Calu3 (cell line): ENCODE data around the gene SART3. TPM values are rescaled to one million over a fixed set of nuclear protein-coding genes. Genes with fewer than 3 reads are reported as not detected.
A peak's percentile ranks its signal among the peaks of the same experiment; 100 is the strongest.

Source experiments
- BruUV-seq: library from RNA; stranded (reverse); fragments of 400-500 nt; replicated peaks from 2 replicates; lab custom pipeline; 2021; lab: Mats Ljungman, UMichigan
- CTCF ChIA-PET: fragments of 300-600 bp; sonication (Branson Sonifier 250); formaldehyde crosslinking; loops from one replicate; lab custom pipeline; 2022; ENCODE audit warnings: antibody characterized with exemption; lab: Charles Lee
- DNase-seq: peaks from one replicate; pipeline ENCODE4 v3.0.0; 2022
- H3K27ac Mint-ChIP-seq: one replicate; pipeline ENCODE4 v1.8.0; 2022; ENCODE audit warnings: mixed read lengths; ENCODE audit not compliant: unreplicated experiment
- H3K27me3 Mint-ChIP-seq: one replicate; pipeline ENCODE4 v1.8.0; 2022; ENCODE audit warnings: mixed read lengths; ENCODE audit not compliant: unreplicated experiment
- H3K36me3 Mint-ChIP-seq: one replicate; pipeline ENCODE4 v1.8.0; 2022; ENCODE audit warnings: mild to moderate bottlenecking, moderate library complexity, mixed read lengths; ENCODE audit not compliant: insufficient read depth, unreplicated experiment
- H3K4me1 Mint-ChIP-seq: one replicate; pipeline ENCODE4 v1.8.0; 2022; ENCODE audit warnings: mild to moderate bottlenecking, low read depth, mixed read lengths; ENCODE audit not compliant: unreplicated experiment
- H3K4me3 Mint-ChIP-seq: one replicate; pipeline ENCODE4 v1.8.0; 2022; ENCODE audit warnings: mild to moderate bottlenecking, low read depth, moderate library complexity, mixed read lengths; ENCODE audit not compliant: unreplicated experiment
- H3K9me3 Mint-ChIP-seq: one replicate; pipeline ENCODE4 v1.8.0; 2022; ENCODE audit warnings: low read depth, mixed read lengths; ENCODE audit not compliant: unreplicated experiment
- intact Hi-C: fragments of 100-400 bp; cut with micrococcal nuclease; formaldehyde crosslinking; loops from one replicate; pipeline ENCODE4 v1.10.0; 2022; ENCODE audit not compliant: unreplicated experiment
- total RNA-seq: library from RNA; stranded (reverse); gene quantifications from 2 replicates; pipeline ENCODE4 v1.2.3, GENCODE V29; 2022
- TF ChIP-seq, protein P1 (sequence below): fragments of 200-600 bp; IDR thresholded peaks from one replicate; pipeline ENCODE4 v1.8.0; 2022; ENCODE audit warnings: antibody characterized with exemption; ENCODE audit not compliant: unreplicated experiment

Gene SART3
- total RNA-seq, 1 experiment from 2014 or later: 91.7 TPM

- no peak for DNase-seq
- no TSS peak for BruUV-seq
- peaks cover 80% of the 10 kb centered on the region for H3K36me3 Mint-ChIP-seq
- CTCF ChIA-PET: no interaction called here
- H3K27me3 Mint-ChIP-seq: no peaks in the 10 kb centered on the region
- intact Hi-C loops: no loop called here
- no peak overlapping the region for H3K27ac Mint-ChIP-seq
- peaks cover 22% of the 10 kb centered on the region for H3K4me1 Mint-ChIP-seq
- H3K4me3 Mint-ChIP-seq: no peak overlapping the region
- TF ChIP-seq, protein P1, sequence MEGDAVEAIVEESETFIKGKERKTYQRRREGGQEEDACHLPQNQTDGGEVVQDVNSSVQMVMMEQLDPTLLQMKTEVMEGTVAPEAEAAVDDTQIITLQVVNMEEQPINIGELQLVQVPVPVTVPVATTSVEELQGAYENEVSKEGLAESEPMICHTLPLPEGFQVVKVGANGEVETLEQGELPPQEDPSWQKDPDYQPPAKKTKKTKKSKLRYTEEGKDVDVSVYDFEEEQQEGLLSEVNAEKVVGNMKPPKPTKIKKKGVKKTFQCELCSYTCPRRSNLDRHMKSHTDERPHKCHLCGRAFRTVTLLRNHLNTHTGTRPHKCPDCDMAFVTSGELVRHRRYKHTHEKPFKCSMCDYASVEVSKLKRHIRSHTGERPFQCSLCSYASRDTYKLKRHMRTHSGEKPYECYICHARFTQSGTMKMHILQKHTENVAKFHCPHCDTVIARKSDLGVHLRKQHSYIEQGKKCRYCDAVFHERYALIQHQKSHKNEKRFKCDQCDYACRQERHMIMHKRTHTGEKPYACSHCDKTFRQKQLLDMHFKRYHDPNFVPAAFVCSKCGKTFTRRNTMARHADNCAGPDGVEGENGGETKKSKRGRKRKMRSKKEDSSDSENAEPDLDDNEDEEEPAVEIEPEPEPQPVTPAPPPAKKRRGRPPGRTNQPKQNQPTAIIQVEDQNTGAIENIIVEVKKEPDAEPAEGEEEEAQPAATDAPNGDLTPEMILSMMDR: no peak
- H3K9me3 Mint-ChIP-seq: no peaks in the 10 kb centered on the region
Observed at GRCh38 chr12:108538146-108538545, 22.8 kb downstream of the SART3 start.

DNA sequence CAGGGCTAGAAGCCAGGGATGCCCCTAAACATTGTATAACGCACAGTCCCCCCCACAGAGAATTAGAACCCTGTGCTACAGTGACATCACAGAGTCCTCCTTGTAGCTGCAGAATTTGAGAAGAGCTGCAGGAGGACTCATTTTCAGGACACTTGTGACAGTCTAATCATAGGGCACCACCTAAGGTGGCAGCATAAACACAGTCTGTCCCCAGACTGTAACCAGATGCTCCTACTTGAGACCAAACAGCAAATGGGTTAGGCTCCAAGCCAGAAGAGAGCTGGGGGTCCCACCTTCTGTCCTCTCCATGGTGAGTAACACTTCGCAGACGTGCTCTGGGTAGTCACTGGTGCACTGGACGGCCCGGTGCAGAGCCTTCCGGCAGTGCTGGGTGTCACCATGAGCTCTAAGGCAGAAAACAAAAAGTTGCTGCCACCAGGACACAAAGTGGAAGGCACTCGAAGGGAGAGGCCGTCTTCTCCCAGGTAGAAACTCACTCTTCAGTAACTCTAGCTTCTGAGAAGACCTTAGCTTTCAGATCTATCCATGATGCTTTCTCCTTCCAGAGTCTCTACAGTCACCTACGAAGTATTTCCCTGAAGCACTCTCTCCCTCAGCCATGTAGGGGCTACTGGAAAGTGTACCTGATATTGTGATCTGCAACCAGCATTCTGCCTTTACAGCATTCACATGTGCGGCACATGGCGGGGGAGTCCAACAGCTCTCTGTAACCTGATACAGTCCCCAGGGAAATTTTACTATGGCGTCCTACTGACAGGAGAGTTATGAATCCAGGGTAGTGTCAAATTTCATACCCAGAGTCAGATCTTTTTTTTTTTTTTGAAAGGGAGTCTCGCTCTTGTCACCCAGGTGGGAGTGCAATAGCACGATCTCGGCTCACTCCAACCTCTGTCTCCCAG is 28.8 kb downstream of the SART3 start:
- CTCF ChIA-PET: no interaction called here
- Mint-ChIP-seq H3K4me3 (no peak overlapping the region), H3K4me1 (peaks cover 6% of the 10 kb centered on the region)

DNA sequence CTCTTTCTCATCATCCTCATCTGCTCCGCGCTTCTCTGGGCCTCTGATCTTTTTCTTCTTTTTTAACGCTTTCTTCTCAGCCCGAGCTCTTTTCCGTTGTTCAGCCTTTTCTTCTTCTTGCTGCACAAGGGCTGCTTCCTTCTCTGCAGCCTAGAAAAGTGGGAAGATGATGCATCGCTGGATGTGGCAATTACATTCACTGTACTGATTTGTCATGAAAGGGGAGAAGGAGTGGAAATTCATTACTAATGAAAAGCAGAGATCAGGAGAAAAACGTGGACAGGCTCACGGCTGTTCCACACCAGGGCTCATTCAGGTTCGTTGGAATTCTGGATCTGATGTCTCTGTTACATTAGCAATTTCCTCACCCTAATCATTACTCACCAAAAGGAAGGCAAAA is 30.8 kb downstream of the SART3 start:
- intact Hi-C loops: no loop called here
- BruUV-seq: no TSS peak
- H3K4me3 Mint-ChIP-seq: no peak overlapping the region
- DNase-seq: no peak
- H3K27me3 Mint-ChIP-seq: no peaks in the 10 kb centered on the region
- no peaks in the 10 kb centered on the region for H3K4me1 Mint-ChIP-seq
- TF ChIP-seq, protein P1: no peak
- peaks cover 77% of the 10 kb centered on the region for H3K36me3 Mint-ChIP-seq
- no peak overlapping the region for H3K27ac Mint-ChIP-seq
- CTCF ChIA-PET: interaction anchor here (0.9 kb wide), 1 partner anchor 10 kb away, joined by 3 read pairs; no protein-coding TSS in a partner anchor
- no peaks in the 10 kb centered on the region for H3K9me3 Mint-ChIP-seq

More for the DNA sequence above, 28.8 kb downstream of the SART3 start:
- no peak overlapping the region for H3K27ac Mint-ChIP-seq
- intact Hi-C loops: no loop called here
- H3K36me3 Mint-ChIP-seq: peaks cover 80% of the 10 kb centered on the region
- TF ChIP-seq, protein P1: no peak
- no peak for DNase-seq
- H3K27me3 Mint-ChIP-seq: no peaks in the 10 kb centered on the region
- no TSS peak for BruUV-seq
- no peaks in the 10 kb centered on the region for H3K9me3 Mint-ChIP-seq

DNA sequence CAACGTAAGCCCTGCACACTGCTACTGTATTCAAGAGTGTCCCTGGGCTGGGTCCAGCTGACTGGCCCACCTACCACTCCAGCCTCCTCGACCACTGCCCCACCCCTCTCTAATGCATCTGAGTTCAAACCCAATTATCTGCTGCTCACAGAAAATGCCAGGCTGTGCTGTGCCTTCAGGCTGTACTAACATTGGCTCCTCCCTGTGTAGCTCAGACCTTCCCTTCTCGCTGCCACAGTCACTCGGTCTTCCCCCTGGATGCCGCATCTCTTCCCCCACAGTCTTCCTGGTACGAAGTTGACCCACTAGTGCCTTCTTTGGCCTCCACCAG is 33.8 kb downstream of the SART3 start:
- peak overlapping the region; percentile 34 for H3K27ac Mint-ChIP-seq
- intact Hi-C loops: no loop called here
- DNase-seq: no peak
- CTCF ChIA-PET: no interaction called here
- H3K36me3 Mint-ChIP-seq: peaks cover 71% of the 10 kb centered on the region
- H3K27me3 Mint-ChIP-seq: no peaks in the 10 kb centered on the region
- BruUV-seq: no TSS peak
- no peak overlapping the region for H3K4me3 Mint-ChIP-seq
- H3K9me3 Mint-ChIP-seq: no peaks in the 10 kb centered on the region
- TF ChIP-seq, protein P1: no peak
- no peaks in the 10 kb centered on the region for H3K4me1 Mint-ChIP-seq
